WTC11 (cell line): ENCODE measurements around the gene ELMO1.

ENCODE experiments used
- NR2C2 ChIP-seq: sonication (generic); formaldehyde crosslinking; IDR thresholded peaks from 2 replicates; pipeline ENCODE4 v1.8.0; 2022; ENCODE audit warnings: mild to moderate bottlenecking, missing genetic modification reagents
- TF ChIP-seq, protein P1 (sequence below): sonication (generic); formaldehyde crosslinking; IDR thresholded peaks from 2 replicates; pipeline ENCODE4 v1.8.1; 2023; ENCODE audit warnings: mild to moderate bottlenecking, missing genetic modification reagents, moderate library complexity
- TF ChIP-seq, protein P2 (sequence below): sonication (generic); formaldehyde crosslinking; IDR thresholded peaks from 2 replicates; pipeline ENCODE4 v1.8.0; 2023; ENCODE audit warnings: mild to moderate bottlenecking, missing genetic modification reagents

DNA sequence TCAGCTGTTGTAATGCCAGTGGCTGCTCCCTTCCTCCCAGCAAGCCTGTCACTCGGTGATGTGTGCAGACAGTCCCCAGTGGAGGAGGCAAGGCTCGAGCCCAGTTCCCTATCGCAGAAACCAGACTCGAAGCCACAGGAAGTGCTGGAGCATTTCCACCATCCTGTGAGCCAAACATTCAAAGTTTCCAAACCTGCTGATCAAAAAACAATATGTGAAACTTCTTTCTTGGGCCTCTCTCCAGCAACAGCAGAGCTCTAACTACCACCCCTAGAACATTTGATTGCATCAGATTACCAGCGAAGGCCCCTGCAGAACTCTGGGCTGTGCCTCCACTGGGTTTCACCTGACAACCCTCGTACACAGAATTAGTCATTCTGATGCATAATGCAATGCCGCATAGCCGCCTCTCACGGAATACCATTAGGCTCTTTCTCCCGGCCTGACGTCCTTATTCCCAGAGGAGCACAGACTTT lies 94.0 kb downstream of the ELMO1 start:
- TF ChIP-seq, protein P1, sequence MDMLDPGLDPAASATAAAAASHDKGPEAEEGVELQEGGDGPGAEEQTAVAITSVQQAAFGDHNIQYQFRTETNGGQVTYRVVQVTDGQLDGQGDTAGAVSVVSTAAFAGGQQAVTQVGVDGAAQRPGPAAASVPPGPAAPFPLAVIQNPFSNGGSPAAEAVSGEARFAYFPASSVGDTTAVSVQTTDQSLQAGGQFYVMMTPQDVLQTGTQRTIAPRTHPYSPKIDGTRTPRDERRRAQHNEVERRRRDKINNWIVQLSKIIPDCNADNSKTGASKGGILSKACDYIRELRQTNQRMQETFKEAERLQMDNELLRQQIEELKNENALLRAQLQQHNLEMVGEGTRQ (CRISPR knock-in tag) = no peak
- TF ChIP-seq, protein P2, sequence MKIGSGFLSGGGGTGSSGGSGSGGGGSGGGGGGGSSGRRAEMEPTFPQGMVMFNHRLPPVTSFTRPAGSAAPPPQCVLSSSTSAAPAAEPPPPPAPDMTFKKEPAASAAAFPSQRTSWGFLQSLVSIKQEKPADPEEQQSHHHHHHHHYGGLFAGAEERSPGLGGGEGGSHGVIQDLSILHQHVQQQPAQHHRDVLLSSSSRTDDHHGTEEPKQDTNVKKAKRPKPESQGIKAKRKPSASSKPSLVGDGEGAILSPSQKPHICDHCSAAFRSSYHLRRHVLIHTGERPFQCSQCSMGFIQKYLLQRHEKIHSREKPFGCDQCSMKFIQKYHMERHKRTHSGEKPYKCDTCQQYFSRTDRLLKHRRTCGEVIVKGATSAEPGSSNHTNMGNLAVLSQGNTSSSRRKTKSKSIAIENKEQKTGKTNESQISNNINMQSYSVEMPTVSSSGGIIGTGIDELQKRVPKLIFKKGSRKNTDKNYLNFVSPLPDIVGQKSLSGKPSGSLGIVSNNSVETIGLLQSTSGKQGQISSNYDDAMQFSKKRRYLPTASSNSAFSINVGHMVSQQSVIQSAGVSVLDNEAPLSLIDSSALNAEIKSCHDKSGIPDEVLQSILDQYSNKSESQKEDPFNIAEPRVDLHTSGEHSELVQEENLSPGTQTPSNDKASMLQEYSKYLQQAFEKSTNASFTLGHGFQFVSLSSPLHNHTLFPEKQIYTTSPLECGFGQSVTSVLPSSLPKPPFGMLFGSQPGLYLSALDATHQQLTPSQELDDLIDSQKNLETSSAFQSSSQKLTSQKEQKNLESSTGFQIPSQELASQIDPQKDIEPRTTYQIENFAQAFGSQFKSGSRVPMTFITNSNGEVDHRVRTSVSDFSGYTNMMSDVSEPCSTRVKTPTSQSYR = no peak
- no peak for TF ChIP-seq NR2C2 (CRISPR knock-in tag)
